Ishikawa (cell line): Measurements from ENCODE around the gene RAB27B.

ENCODE experiments used
- CEBPB ChIP-seq: IDR thresholded peaks from 2 replicates; pipeline ENCODE4 v1.6.1; 2012
- CREB1 ChIP-seq: IDR thresholded peaks from 2 replicates; pipeline ENCODE4 v1.6.1; 2012; ENCODE audit warnings: low read depth
- EGR1 ChIP-seq: IDR thresholded peaks from 2 replicates; pipeline ENCODE4 v1.6.1; 2012
- EP300 ChIP-seq: IDR thresholded peaks from 2 replicates; pipeline ENCODE4 v1.6.1; 2012; ENCODE audit warnings: borderline replicate concordance
- FOXM1 ChIP-seq: IDR thresholded peaks from 2 replicates; pipeline ENCODE4 v1.6.1; 2012; ENCODE audit warnings: low read depth, borderline replicate concordance
- MAX ChIP-seq: IDR thresholded peaks from 2 replicates; pipeline ENCODE4 v1.6.1; 2012
- NFIC ChIP-seq: IDR thresholded peaks from 2 replicates; pipeline ENCODE4 v1.6.1; 2012
- RAD21 ChIP-seq: IDR thresholded peaks from 2 replicates; pipeline ENCODE4 v1.6.1; 2012; ENCODE audit warnings: low read depth
- REST ChIP-seq: IDR thresholded peaks from 2 replicates; pipeline ENCODE4 v1.6.1; 2012; ENCODE audit warnings: low read depth, mild to moderate bottlenecking
- TAF1 ChIP-seq: IDR thresholded peaks from 2 replicates; pipeline ENCODE4 v1.6.1; 2012; ENCODE audit warnings: low read depth, mild to moderate bottlenecking
- TCF12 ChIP-seq: IDR thresholded peaks from 2 replicates; pipeline ENCODE4 v1.6.1; 2012; ENCODE audit warnings: low read depth
- TEAD4 ChIP-seq: IDR thresholded peaks from 2 replicates; pipeline ENCODE4 v1.6.1; 2012
- YY1 ChIP-seq: IDR thresholded peaks from 2 replicates; pipeline ENCODE4 v1.6.1; 2012; ENCODE audit warnings: low read depth
- ZBTB7A ChIP-seq: IDR thresholded peaks from 2 replicates; pipeline ENCODE4 v1.6.1; 2012; ENCODE audit warnings: low read depth
- TF ChIP-seq, protein P1 (sequence below): IDR thresholded peaks from 2 replicates; pipeline ENCODE4 v1.6.1; 2012

Gene RAB27B

GRCh38 chr18:54882318-54882717 is 54.0 kb downstream of the RAB27B start:
- TF ChIP-seq, protein P1, sequence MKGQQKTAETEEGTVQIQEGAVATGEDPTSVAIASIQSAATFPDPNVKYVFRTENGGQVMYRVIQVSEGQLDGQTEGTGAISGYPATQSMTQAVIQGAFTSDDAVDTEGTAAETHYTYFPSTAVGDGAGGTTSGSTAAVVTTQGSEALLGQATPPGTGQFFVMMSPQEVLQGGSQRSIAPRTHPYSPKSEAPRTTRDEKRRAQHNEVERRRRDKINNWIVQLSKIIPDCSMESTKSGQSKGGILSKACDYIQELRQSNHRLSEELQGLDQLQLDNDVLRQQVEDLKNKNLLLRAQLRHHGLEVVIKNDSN = no peak
- TF ChIP-seq TAF1 (no peak), EGR1 (no peak), TEAD4 (no peak), CREB1 (no peak), TCF12 (no peak), FOXM1 (no peak), YY1 (no peak)

GRCh38 chr18:54883816-54884604 is 55.7 kb downstream of the RAB27B start:
- no peak for TF ChIP-seq YY1
- TF ChIP-seq TEAD4 = no peak
- no peak for TF ChIP-seq EP300
- TF ChIP-seq EGR1 = no peak
- no peak for TF ChIP-seq FOXM1

GRCh38 chr18:54888378-54888777 is 60.1 kb downstream of the RAB27B start:
- TF ChIP-seq, protein P1 = no peak
- TF ChIP-seq TAF1 = no peak
- no peak for TF ChIP-seq EGR1
- TF ChIP-seq RAD21 = no peak
- no peak for TF ChIP-seq CEBPB
- no peak for TF ChIP-seq EP300
- no peak for TF ChIP-seq REST
- no peak for TF ChIP-seq FOXM1
- TF ChIP-seq MAX = no peak
- no peak for TF ChIP-seq TEAD4
- no peak for TF ChIP-seq NFIC
- no peak for TF ChIP-seq TCF12
- TF ChIP-seq YY1 = no peak
- TF ChIP-seq CREB1 = no peak
- TF ChIP-seq ZBTB7A = no peak

- TF ChIP-seq FOXM1 (no peak), RAD21 (no peak), REST (no peak), TEAD4 (no peak), NFIC (no peak), EGR1 (no peak), MAX (no peak), ZBTB7A (no peak), CEBPB (no peak), YY1 (no peak)
Measured at GRCh38 chr18:54888933-54889332, 60.7 kb downstream of the RAB27B start.

- TF ChIP-seq TCF12 (no peak), EP300 (no peak), EGR1 (no peak), ZBTB7A (no peak), YY1 (no peak), CREB1 (no peak)
- TF ChIP-seq, protein P1 = no peak
Measured at GRCh38 chr18:54899500-54899899, 71.2 kb downstream of the RAB27B start.

GRCh38 chr18:54900290-54900689 is 72.0 kb downstream of the RAB27B start:
- TF ChIP-seq REST (no peak), CREB1 (no peak), EGR1 (no peak), ZBTB7A (no peak), NFIC (no peak), YY1 (no peak), MAX (no peak), EP300 (no peak), FOXM1 (no peak), TEAD4 (no peak), TCF12 (no peak), CEBPB (no peak), RAD21 (no peak), TAF1 (no peak)
- TF ChIP-seq, protein P1 = no peak
